K562 (cell line): Measurements from ENCODE around the gene SGPL1. TPM values are rescaled to one million over a fixed set of nuclear protein-coding genes. Genes with fewer than 3 reads are reported as not detected.

Experiments used
- ATAC-seq: fragments of 200-7000 bp; cut with Tn5 transposase; 3 replicates; pipeline ENCODE4 v1.9.1; 2020; ENCODE audit warnings: moderate library complexity
- BruUV-seq: library from RNA; stranded (reverse); fragments of 400-500 nt; replicated peaks from 2 replicates; lab custom pipeline; 2021; lab: Mats Ljungman, UMichigan
- CTCF ChIA-PET: fragments of 300-600 bp; formaldehyde crosslinking; extraction: SDS; loops from one replicate; lab custom pipeline; 2021; ENCODE audit warnings: low intra/inter-chr PET ratio; lab: Yijun Ruan, JAX
- POLR2A ChIA-PET: fragments of 300-600, 350-650 bp; sonication (Branson Sonifier 250); formaldehyde crosslinking; extraction: SDS; loops from one replicate; lab custom pipeline; 2021; ENCODE audit warnings: antibody characterized with exemption, inconsistent platforms; lab: Yijun Ruan, JAX
- DNase-seq, 4 experiments: peaks; one replicate each; pipeline versions ENCODE4 v3.0.0 to v3.0.0-alpha.2; 2011 to 2018; ENCODE audit warnings: low spot score in 3 of 4, mixed read lengths in 3 of 4; ENCODE audit errors: extremely low read depth in 1 of 4
- FAIRE-seq: peaks from 2 replicates; lab custom pipeline; 2011; peaks lifted over from hg19 to GRCh38; lab: Jason Lieb, UNC
- H2AFZ ChIP-seq: 2 replicates; pipeline ENCODE4 v1.6.0; 2011; ENCODE audit warnings: low read depth, low read length, control low read depth, inconsistent platforms
- H3K27ac ChIP-seq: fragments of 200-600 bp; 3 replicates; pipeline ENCODE4 v1.8.0; 2011; ENCODE audit warnings: low read depth, mild to moderate bottlenecking, control low read depth, inconsistent platforms, low read length, moderate library complexity, mixed read lengths; ENCODE audit errors: extremely low read depth
- H3K27me3 ChIP-seq, 2 experiments: fragments of 300-600 bp in 1 of 2; 2 replicates in 1 of 2; 3 replicates in 1 of 2; pipeline versions ENCODE4 v1.6.0 to v1.8.0; 2011; ENCODE audit warnings: inconsistent platforms in 2 of 2, low read length in 2 of 2, mild to moderate bottlenecking in 1 of 2, mixed read lengths in 1 of 2, moderate library complexity in 1 of 2; ENCODE audit not compliant: control insufficient read depth in 2 of 2, insufficient read depth in 2 of 2
- H3K36me3 ChIP-seq: fragments of 300-600 bp; 3 replicates; pipeline ENCODE4 v1.8.0; 2011; ENCODE audit warnings: mild to moderate bottlenecking, low read length, inconsistent platforms; ENCODE audit not compliant: control insufficient read depth, insufficient read depth
- H3K4me1 ChIP-seq, 2 experiments: fragments of 200-600 bp in 1 of 2; replicated peaks in 1 of 2; 2 replicates in 1 of 2; 3 replicates in 1 of 2; pipeline versions ENCODE4 v1.5.1 to v1.8.0; 2011; ENCODE audit warnings: inconsistent platforms in 2 of 2, low read length in 2 of 2, mild to moderate bottlenecking in 1 of 2, mixed read lengths in 1 of 2, moderate library complexity in 1 of 2; ENCODE audit not compliant: control insufficient read depth in 2 of 2, insufficient read depth in 2 of 2
- H3K4me2 ChIP-seq: 2 replicates; pipeline ENCODE4 v1.6.1; 2011; ENCODE audit warnings: low read length, control low read depth, inconsistent platforms, mixed read lengths; ENCODE audit not compliant: insufficient read depth
- H3K4me3 ChIP-seq: fragments of 200-600 bp; sonication (generic), shearing (Covaris generic); 2 replicates; pipeline ENCODE4 v1.5.1; 2016; ENCODE audit warnings: control low read depth, inconsistent platforms
- H3K79me2 ChIP-seq: fragments of 200-600 bp; 3 replicates; pipeline ENCODE4 v1.8.0; 2011; ENCODE audit warnings: low read length, inconsistent platforms; ENCODE audit not compliant: control insufficient read depth, insufficient read depth
- H3K9ac ChIP-seq, 2 experiments: 2 replicates each; pipeline versions ENCODE4 v1.6.0 to v1.6.1; 2011; ENCODE audit warnings: low read depth in 2 of 2, low read length in 2 of 2, control low read depth in 1 of 2, inconsistent platforms in 1 of 2, mild to moderate bottlenecking in 1 of 2, mixed read lengths in 1 of 2; ENCODE audit not compliant: insufficient read depth in 1 of 2
- H3K9me1 ChIP-seq: one replicate; pipeline ENCODE4 v1.6.0; 2011; ENCODE audit warnings: inconsistent platforms, mild to moderate bottlenecking, low read length, moderate library complexity; ENCODE audit not compliant: control insufficient read depth, insufficient read depth
- H3K9me3 ChIP-seq: replicated peaks from 2 replicates; pipeline ENCODE4 v1.5.1; 2011; ENCODE audit warnings: low read depth, low read length, inconsistent platforms; ENCODE audit not compliant: control insufficient read depth, insufficient read depth
- H4K20me1 ChIP-seq: replicated peaks from 2 replicates; pipeline ENCODE4 v1.6.1; 2011; ENCODE audit warnings: low read length, inconsistent platforms, mixed read lengths; ENCODE audit not compliant: control insufficient read depth, insufficient read depth
- FOXK2 ChIP-seq, 2 experiments: fragments of 450-650 bp; IDR thresholded peaks in 1 of 2; conservative IDR thresholded peaks in 1 of 2; 2 replicates each; pipeline ENCODE4 v1.6.1; 2016; ENCODE audit warnings: low read depth in 2 of 2, mild to moderate bottlenecking in 1 of 2
- GTF2A2 ChIP-seq: IDR thresholded peaks from 2 replicates; pipeline ENCODE4 v1.6.1; 2016; ENCODE audit warnings: mild to moderate bottlenecking, missing genetic modification characterization, missing compliant biosample characterization
- HDAC8 ChIP-seq: fragments of 450-650 bp; IDR thresholded peaks from 2 replicates; pipeline ENCODE4 v1.6.1; 2016; ENCODE audit warnings: mild to moderate bottlenecking, missing genetic modification characterization, moderate library complexity, missing compliant biosample characterization
- KAT8 ChIP-seq: fragments of 450-650 bp; IDR thresholded peaks from 2 replicates; pipeline ENCODE4 v1.6.1; 2016; ENCODE audit warnings: low read depth, mild to moderate bottlenecking
- KDM4B ChIP-seq, 2 experiments: fragments of 450-650 bp in 1 of 2; sonication (generic) in 1 of 2; IDR thresholded peaks; 2 replicates each; pipeline ENCODE4 v1.6.1; 2016 to 2017; ENCODE audit warnings: borderline replicate concordance in 2 of 2, antibody characterized with exemption in 1 of 2, low read depth in 1 of 2, mild to moderate bottlenecking in 1 of 2
- MYC ChIP-seq, 2 experiments: fragments of 250-450 bp in 1 of 2; sonication (Bioruptor Pico) in 1 of 2; IDR thresholded peaks; 2 replicates each; pipeline versions ENCODE4 v1.5.1 to v1.6.1; 2012 to 2021; ENCODE audit warnings: low read depth in 2 of 2, borderline replicate concordance in 1 of 2, improper control_type of control experiment in 1 of 2, low read length in 1 of 2, mild to moderate bottlenecking in 1 of 2, moderate library complexity in 1 of 2
- NEUROD1 ChIP-seq: fragments of 150-350 bp; IDR thresholded peaks from 2 replicates; pipeline ENCODE4 v1.6.1; 2014; ENCODE audit warnings: borderline replicate concordance, low read length, low read depth; ENCODE audit not compliant: partially characterized antibody
- NFRKB ChIP-seq: fragments of 450-650 bp; IDR thresholded peaks from 2 replicates; pipeline ENCODE4 v1.6.1; 2016; ENCODE audit warnings: low read depth
- PML ChIP-seq: IDR thresholded peaks from 2 replicates; pipeline ENCODE4 v1.6.1; 2012; ENCODE audit warnings: low read length, inconsistent platforms
- RBM39 ChIP-seq: fragments of 200-400 bp; formaldehyde crosslinking; optimal IDR thresholded peaks from 2 replicates; pipeline ENCODE3; 2018; ENCODE audit warnings: low read depth, low read length
- SP1 ChIP-seq: sonication (generic); formaldehyde crosslinking; IDR thresholded peaks from 2 replicates; pipeline ENCODE4 v1.8.1; 2022; ENCODE audit warnings: mild to moderate bottlenecking, missing genetic modification reagents
- SRSF3 ChIP-seq: fragments of 200-400 bp; formaldehyde crosslinking; IDR thresholded peaks from 2 replicates; pipeline ENCODE4 v1.6.1; 2016; ENCODE audit warnings: mild to moderate bottlenecking, low read length, moderate library complexity; ENCODE audit not compliant: insufficient read depth
- ZBED1 ChIP-seq: IDR thresholded peaks from 2 replicates; pipeline ENCODE4 v1.6.1; 2014
- ZNF239 ChIP-seq: fragments of 250-450 bp; sonication (Bioruptor Pico); IDR thresholded peaks from 2 replicates; pipeline ENCODE4 v1.4.0; 2020; ENCODE audit warnings: mild to moderate bottlenecking
- ZNF263 ChIP-seq: sonication (generic); formaldehyde crosslinking; IDR thresholded peaks from 2 replicates; pipeline ENCODE4 v1.8.0; 2022; ENCODE audit warnings: mild to moderate bottlenecking, missing genetic modification reagents, borderline replicate concordance
- ZNF324 ChIP-seq: fragments of 250-450 bp; sonication (Bioruptor Pico); IDR thresholded peaks from 2 replicates; pipeline ENCODE4 v1.4.0; 2020; ENCODE audit warnings: mild to moderate bottlenecking
- ZNF354B ChIP-seq: fragments of 250-450 bp; sonication (Bioruptor Pico); IDR thresholded peaks from 2 replicates; pipeline ENCODE4 v1.4.0; 2020
- ZZZ3 ChIP-seq: fragments of 450-650 bp; IDR thresholded peaks from 2 replicates; pipeline ENCODE4 v1.6.1; 2016; ENCODE audit warnings: antibody characterized with exemption, mild to moderate bottlenecking, moderate library complexity
- WGBS: fragments of 100-300 bp; shearing (Covaris generic); methylation state at CpG from one replicate; pipeline ENCODE4 v1.1.6; 2016; ENCODE audit warnings: low coverage, mixed read lengths; ENCODE audit not compliant: insufficient coverage; ENCODE audit errors: missing lambda C conversion rate; 5-methylcytosine and 5-hydroxymethylcytosine counted together
- in situ Hi-C: fragments of 300-500 bp; cut with MboI; formaldehyde crosslinking; loops from 4 replicates; pipeline ENCODE4 v1.15.0; 2018; ENCODE audit warnings: inconsistent platforms, mixed read lengths
- intact Hi-C: fragments of 100-400 bp; cut with micrococcal nuclease; formaldehyde crosslinking; loops from 2 replicates; pipeline ENCODE4 v1.14.2; 2022
- polyA plus RNA-seq, 8 experiments: library from polyadenylated mRNA; depleted of rRNA in 4 of 8; stranded (reverse) in 5 of 8; unstranded in 3 of 8; fragments of >200 nt; fragmentation: Nextera tagmentation in 2 of 8; fragmentation: Illumina TruSeq in 1 of 8; extraction: Ambion mirVana in 2 of 8; extraction: Trizol in 1 of 8; gene quantifications; 2 replicates each; pipeline versions ENCODE4 v1.2.1 to v1.2.3, GENCODE V29; 2011 to 2014; ENCODE audit warnings: inconsistent platforms in 1 of 8, missing spikeins in 1 of 8
- total RNA-seq, 7 experiments: library from RNA; depleted of rRNA in 6 of 7; stranded (reverse); fragments of >200 nt in 6 of 7; fragmentation: Illumina TruSeq in 2 of 7; extraction: Trizol in 2 of 7; gene quantifications; 2 replicates each; pipeline versions ENCODE4 v1.2.1 to v1.2.3, GENCODE V29; 2011 to 2021; ENCODE audit warnings: low replicate concordance in 1 of 7
- TF ChIP-seq, protein P1 (sequence below), 2 experiments: IDR thresholded peaks; 2 replicates each; pipeline ENCODE4 v1.6.1; 2011; ENCODE audit warnings: borderline replicate concordance in 1 of 2, control low read depth in 1 of 2, low read depth in 1 of 2, low read length in 1 of 2, mild to moderate bottlenecking in 1 of 2, mixed read lengths in 1 of 2, moderate library complexity in 1 of 2; ENCODE audit not compliant: insufficient read depth in 1 of 2, insufficient read length in 1 of 2, poor library complexity in 1 of 2, severe bottlenecking in 1 of 2; ENCODE audit errors: extremely low read depth in 1 of 2
- TF ChIP-seq, protein P2 (sequence below): fragments of 250-450 bp; sonication (Bioruptor Pico); IDR thresholded peaks from 2 replicates; pipeline ENCODE4 v1.4.0; 2020; ENCODE audit warnings: mild to moderate bottlenecking

Gene SGPL1
- total and polyA plus RNA-seq, 9 of the 15 experiments (the other 6 are each of a cell fraction or from before 2014, with no cell fraction given): 6.0 to 18.0 (median 8.7) TPM

DNA sequence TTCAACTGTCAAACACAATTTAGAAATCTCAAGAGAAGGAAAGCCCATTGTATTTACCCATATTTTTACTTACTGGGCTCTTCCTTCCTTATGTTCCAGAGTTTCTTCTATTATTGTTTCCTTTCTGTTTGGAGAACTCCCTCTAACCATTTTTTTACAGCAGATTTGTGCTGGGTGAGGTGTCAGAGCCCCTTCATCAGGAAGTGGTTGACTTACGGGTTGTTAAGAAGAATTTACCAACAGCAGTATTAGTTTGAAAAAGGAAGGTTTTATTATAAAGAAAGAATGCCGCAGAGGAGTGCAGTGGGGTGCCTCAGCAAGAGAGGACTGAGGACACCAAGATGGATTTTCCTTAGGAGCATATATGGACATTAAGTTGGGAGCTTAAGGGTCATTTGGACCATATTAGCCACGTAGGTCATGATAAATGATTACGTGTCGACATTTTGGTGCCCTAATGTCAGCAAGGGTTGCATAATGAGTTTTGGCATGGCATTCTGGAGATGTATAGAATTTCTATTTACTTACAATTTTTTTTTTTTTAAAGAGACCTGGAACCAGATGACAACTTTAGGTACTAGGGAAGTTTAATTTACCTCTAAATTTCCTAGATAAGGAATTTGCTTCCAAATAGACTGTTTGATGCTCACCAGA lies 24.2 kb upstream of the SGPL1 start:
- POLR2A ChIA-PET: no interaction called here
- 16% methylated on average over 5 of the region's 5 CpGs for WGBS
- H3K27me3 ChIP-seq: no peaks in the 10 kb centered on the region
- no peaks in the 10 kb centered on the region for H3K36me3 ChIP-seq
- DNase-seq (no peak), FAIRE-seq (no peak), ATAC-seq (no peak)
- TF ChIP-seq NEUROD1 (no peak), ZBED1 (no peak), NFRKB (no peak), SRSF3 (no peak), ZNF239 (CRISPR knock-in tag) (no peak), ZNF263 (CRISPR knock-in tag) (no peak), GTF2A2 (tag) (no peak), RBM39 (no peak), PML (no peak), SP1 (CRISPR knock-in tag) (no peak), KAT8 (no peak), FOXK2 (conservative IDR thresholded peaks at IDR 0.05 in 1 of 2, IDR thresholded peaks at IDR 0.05 in 1 of 2; ENCODE audit: low read depth in 2 of 2) (no peak), KDM4B (IDR thresholded peaks at IDR 0.05; ENCODE audit: borderline replicate concordance in 2 of 2, low read depth in 1 of 2) (no peak), ZNF354B (no peak), ZNF324 (CRISPR knock-in tag) (no peak), MYC (IDR thresholded peaks at IDR 0.05; ENCODE audit: low read depth, low read length) (no peak), MYC (CRISPR knock-in tag; IDR thresholded peaks at IDR 0.05; ENCODE audit: borderline replicate concordance, low read depth) (no peak), ZZZ3 (no peak), HDAC8 (tag) (no peak)
- TF ChIP-seq, protein P1, sequence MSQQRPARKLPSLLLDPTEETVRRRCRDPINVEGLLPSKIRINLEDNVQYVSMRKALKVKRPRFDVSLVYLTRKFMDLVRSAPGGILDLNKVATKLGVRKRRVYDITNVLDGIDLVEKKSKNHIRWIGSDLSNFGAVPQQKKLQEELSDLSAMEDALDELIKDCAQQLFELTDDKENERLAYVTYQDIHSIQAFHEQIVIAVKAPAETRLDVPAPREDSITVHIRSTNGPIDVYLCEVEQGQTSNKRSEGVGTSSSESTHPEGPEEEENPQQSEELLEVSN (IDR thresholded peaks at IDR 0.05; ENCODE audit: borderline replicate concordance in 1 of 2, extremely low read depth in 1 of 2, insufficient read depth in 1 of 2, insufficient read length in 1 of 2, low read depth in 1 of 2, low read length in 1 of 2, poor library complexity in 1 of 2, severe bottlenecking in 1 of 2): no peak
- TF ChIP-seq, protein P2, sequence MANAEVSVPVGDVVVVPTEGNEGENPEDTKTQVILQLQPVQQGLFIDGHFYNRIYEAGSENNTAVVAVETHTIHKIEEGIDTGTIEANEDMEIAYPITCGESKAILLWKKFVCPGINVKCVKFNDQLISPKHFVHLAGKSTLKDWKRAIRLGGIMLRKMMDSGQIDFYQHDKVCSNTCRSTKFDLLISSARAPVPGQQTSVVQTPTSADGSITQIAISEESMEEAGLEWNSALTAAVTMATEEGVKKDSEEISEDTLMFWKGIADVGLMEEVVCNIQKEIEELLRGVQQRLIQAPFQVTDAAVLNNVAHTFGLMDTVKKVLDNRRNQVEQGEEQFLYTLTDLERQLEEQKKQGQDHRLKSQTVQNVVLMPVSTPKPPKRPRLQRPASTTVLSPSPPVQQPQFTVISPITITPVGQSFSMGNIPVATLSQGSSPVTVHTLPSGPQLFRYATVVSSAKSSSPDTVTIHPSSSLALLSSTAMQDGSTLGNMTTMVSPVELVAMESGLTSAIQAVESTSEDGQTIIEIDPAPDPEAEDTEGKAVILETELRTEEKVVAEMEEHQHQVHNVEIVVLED (CRISPR knock-in tag): no peak
- CTCF ChIA-PET: no interaction called here
- no peaks in the 10 kb centered on the region for H3K9me3 ChIP-seq
- no peaks in the 10 kb centered on the region for H3K4me1 ChIP-seq
- H3K4me2 ChIP-seq: no peak overlapping the region
- no peak overlapping the region for H2AFZ ChIP-seq
- in situ Hi-C loops: no loop called here
- no peaks in the 10 kb centered on the region for H3K79me2 ChIP-seq
- no peaks in the 10 kb centered on the region for H4K20me1 ChIP-seq
- intact Hi-C loops: no loop called here
- BruUV-seq: no TSS peak
- H3K4me3 ChIP-seq: no peak overlapping the region
- H3K9me1 ChIP-seq: no peaks in the 10 kb centered on the region
- no peak overlapping the region for H3K9ac ChIP-seq
- H3K27ac ChIP-seq: no peak overlapping the region
